Keratinocyte (primary cell): ENCODE data around the gene DCLRE1C.

Experiments used
- EZH2 ChIP-seq: IDR thresholded peaks from one replicate; pipeline ENCODE4 v1.6.1; 2012; ENCODE audit warnings: inconsistent platforms, mild to moderate bottlenecking, low read length, moderate library complexity
- TF ChIP-seq, protein P1 (sequence below), 3 experiments: IDR thresholded peaks in 1 of 3; conservative IDR thresholded peaks in 1 of 3; optimal IDR thresholded peaks in 1 of 3; 2 replicates in 2 of 3; 3 replicates in 1 of 3; pipeline versions ENCODE3 to v1.5.1; 2011; ENCODE audit warnings: low read length in 3 of 3, mild to moderate bottlenecking in 3 of 3, moderate library complexity in 2 of 3, control low read depth in 1 of 3, inconsistent platforms in 1 of 3; ENCODE audit not compliant: insufficient read depth in 2 of 3; ENCODE audit errors: extremely low read depth in 1 of 3

DNA sequence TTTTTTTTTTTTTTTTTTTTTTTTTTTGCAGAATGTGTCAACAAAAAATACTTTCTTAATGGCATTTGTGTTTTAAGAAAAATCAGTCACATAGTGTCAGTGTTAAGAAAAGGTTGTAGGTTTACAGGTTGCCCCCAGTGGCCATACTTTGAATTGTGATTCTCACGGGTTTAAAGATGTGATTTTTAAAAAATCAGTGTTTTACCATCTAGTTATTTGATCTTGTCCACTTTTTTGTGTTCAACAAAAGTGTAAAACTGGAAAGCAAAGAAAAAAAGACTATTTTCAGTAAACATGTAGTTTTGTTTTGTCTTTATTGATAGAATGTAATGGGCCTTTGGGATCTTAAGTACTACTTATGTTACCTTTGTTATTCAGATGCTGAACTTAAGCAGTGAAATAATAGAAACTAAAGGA is 49.6 kb downstream of the DCLRE1C start:
- TF ChIP-seq, protein P1, sequence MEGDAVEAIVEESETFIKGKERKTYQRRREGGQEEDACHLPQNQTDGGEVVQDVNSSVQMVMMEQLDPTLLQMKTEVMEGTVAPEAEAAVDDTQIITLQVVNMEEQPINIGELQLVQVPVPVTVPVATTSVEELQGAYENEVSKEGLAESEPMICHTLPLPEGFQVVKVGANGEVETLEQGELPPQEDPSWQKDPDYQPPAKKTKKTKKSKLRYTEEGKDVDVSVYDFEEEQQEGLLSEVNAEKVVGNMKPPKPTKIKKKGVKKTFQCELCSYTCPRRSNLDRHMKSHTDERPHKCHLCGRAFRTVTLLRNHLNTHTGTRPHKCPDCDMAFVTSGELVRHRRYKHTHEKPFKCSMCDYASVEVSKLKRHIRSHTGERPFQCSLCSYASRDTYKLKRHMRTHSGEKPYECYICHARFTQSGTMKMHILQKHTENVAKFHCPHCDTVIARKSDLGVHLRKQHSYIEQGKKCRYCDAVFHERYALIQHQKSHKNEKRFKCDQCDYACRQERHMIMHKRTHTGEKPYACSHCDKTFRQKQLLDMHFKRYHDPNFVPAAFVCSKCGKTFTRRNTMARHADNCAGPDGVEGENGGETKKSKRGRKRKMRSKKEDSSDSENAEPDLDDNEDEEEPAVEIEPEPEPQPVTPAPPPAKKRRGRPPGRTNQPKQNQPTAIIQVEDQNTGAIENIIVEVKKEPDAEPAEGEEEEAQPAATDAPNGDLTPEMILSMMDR (optimal IDR thresholded peaks at IDR 0.05 in 1 of 3, IDR thresholded peaks at IDR 0.05 in 1 of 3, conservative IDR thresholded peaks at IDR 0.05 in 1 of 3; ENCODE audit: extremely low read depth in 1 of 3, insufficient read depth in 2 of 3, low read length in 3 of 3) = peak in 2 of 3 experiments; percentile 38 to 43
- TF ChIP-seq EZH2 = no peak
